ENCODE data around the gene ARHGAP15.

DNA sequence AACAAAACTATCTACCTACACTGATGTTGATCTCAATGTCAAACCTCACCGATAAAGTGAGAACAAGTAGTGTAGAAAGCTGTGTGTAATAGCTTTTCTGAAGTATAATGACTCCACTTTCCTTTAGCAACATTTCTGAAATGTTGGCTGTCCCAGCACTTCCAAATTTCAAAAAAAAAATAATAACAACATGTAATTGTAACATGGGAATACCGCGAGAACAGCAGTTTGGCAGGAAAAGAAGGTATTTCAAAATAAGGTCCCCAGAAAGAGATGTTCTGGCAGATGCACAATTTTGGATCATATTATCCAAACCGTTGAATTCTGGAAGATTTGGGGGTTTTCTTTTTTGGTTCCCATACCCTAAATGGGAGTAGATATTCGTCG, 352.0 kb downstream of the ARHGAP15 start:
- TF ChIP-seq, protein P1, sequence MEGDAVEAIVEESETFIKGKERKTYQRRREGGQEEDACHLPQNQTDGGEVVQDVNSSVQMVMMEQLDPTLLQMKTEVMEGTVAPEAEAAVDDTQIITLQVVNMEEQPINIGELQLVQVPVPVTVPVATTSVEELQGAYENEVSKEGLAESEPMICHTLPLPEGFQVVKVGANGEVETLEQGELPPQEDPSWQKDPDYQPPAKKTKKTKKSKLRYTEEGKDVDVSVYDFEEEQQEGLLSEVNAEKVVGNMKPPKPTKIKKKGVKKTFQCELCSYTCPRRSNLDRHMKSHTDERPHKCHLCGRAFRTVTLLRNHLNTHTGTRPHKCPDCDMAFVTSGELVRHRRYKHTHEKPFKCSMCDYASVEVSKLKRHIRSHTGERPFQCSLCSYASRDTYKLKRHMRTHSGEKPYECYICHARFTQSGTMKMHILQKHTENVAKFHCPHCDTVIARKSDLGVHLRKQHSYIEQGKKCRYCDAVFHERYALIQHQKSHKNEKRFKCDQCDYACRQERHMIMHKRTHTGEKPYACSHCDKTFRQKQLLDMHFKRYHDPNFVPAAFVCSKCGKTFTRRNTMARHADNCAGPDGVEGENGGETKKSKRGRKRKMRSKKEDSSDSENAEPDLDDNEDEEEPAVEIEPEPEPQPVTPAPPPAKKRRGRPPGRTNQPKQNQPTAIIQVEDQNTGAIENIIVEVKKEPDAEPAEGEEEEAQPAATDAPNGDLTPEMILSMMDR (IDR thresholded peaks at IDR 0.05): no peak
- no peak for TF ChIP-seq POLR2A (IDR thresholded peaks at IDR 0.05)
